Lung microvascular endothelial cell (primary cell): ENCODE data around the gene CBFA2T2. TPM values are rescaled to one million over a fixed set of nuclear protein-coding genes. Genes with fewer than 3 reads are reported as not detected.
"Not testable (repeated sequence)": the region's sequence is repeated elsewhere in the genome, so short reads cannot be mapped to it uniquely, and the experiment has no call there.

Experiments used
- DNase-seq, 2 donors: peaks; one replicate each; pipeline versions ENCODE4 v3.0.0 to v3.0.0-alpha.2; 2010; ENCODE audit warnings: low read depth in 2 of 2
- total RNA-seq: library from RNA; depleted of rRNA; stranded (reverse); fragments of >200 nt; gene quantifications from 2 replicates; pipeline ENCODE4 v1.2.1, GENCODE V29; 2014

The CBFA2T2 gene
- total RNA-seq, 1 donor from 2014 or later, result 3.2 TPM

- DNase-seq, result no peak
These were observed 59.5 kb downstream of the CBFA2T2 start for GRCh38 chr20:33549229-33549999.

- DNase-seq, result no peak
These were observed 61.9 kb downstream of the CBFA2T2 start for GRCh38 chr20:33551778-33552177.

GRCh38 chr20:33552519-33552918, 62.6 kb downstream of the CBFA2T2 start:
- DNase-seq, result no peak

DNA sequence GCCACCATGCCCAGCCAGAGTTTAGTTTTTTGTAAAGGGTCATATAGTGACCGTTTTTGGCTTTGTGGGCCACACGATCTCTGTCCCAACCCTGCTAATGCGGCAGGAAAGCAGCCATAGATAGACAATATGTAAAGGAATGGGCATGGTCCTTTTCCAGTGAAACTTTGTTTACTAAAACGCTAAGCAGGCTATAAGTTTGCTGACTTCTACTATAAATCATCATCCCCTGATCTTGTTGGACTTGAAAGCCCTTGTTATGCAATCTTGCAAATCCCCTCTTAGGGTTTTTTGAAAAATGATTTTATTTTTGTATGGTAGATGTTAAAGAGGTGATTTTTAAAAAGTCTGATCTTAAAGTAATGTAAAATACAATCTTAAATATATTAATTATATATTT, 63.6 kb downstream of the CBFA2T2 start:
- DNase-seq, result no peak

DNA sequence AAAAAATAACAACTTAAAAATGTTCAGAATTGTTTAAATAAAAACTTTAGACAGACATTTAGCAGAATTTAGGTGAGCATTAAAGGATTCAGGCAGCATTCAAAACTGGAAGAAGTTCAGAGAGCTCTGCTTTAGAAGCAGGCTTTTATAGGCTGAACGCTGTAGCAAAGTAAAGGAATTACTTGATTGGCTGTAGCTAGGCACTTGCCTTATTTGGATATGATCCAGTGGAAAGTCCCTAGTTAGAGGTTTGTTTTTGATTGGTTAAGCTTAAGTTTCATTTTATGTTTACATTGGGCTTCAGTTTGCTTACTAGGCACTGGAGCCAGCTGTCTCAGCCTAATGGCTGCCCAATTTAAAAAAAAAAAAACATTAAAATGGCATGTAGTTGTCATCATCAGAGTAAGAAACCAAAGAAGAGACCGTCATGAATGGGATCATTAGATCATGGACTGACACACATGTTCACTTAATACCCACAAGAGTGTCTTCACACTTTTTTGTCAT, 65.1 kb downstream of the CBFA2T2 start:
- DNase-seq, result peak; percentile 95

GRCh38 chr20:33555755-33556154, 65.9 kb downstream of the CBFA2T2 start:
- no peak for DNase-seq

DNA sequence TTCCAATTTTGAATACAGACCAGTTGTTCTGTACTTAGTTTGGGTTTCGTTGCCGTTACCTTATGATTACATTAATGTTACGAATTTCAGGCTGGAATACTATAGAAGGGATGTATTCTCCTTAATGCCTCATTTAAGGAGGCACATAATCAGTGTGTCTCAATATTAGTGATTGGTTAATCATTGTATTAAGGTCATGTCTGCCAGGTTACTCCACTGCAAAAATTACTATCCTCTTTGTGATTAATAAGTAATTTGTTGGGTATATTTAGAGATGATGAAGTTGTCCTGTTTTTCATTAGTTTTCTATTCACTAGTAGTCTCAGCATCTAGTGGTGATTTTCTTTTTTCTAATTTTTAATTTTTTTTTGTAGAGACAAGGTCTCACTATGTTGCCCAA, 66.3 kb downstream of the CBFA2T2 start:
- no peak for DNase-seq

GRCh38 chr20:33558348-33559144, 68.7 kb downstream of the CBFA2T2 start:
- no peak for DNase-seq

- DNase-seq, result no peak
These were observed 69.3 kb downstream of the CBFA2T2 start for GRCh38 chr20:33559212-33559611.

- no peak for DNase-seq
These were observed 70.1 kb downstream of the CBFA2T2 start for GRCh38 chr20:33560026-33560425.

DNA sequence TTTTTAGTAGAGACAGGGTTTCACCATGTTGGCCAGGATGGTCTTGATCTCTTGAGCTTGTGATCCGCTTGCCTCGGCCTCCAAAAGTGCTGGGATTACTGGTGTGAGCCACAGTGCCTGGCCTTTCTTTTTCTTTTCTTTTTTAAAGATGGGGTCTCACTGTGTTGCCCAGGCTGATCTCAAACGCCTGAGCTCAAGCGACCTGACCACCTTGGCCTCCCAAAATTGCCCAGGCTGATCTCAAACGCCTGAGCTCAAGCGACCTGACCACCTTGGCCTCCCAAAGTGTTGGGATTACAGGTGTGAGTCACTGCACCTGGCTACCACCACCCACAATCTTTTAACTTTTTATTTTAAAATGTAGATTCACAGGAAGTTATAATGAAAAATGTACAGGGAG, 71.2 kb downstream of the CBFA2T2 start:
- not testable (repeated sequence) for DNase-seq

GRCh38 chr20:33561692-33562601, 72.1 kb downstream of the CBFA2T2 start:
- peak; percentile 83 to 94 for DNase-seq

GRCh38 chr20:33563788-33564187, 73.9 kb downstream of the CBFA2T2 start:
- DNase-seq, result no peak

DNA sequence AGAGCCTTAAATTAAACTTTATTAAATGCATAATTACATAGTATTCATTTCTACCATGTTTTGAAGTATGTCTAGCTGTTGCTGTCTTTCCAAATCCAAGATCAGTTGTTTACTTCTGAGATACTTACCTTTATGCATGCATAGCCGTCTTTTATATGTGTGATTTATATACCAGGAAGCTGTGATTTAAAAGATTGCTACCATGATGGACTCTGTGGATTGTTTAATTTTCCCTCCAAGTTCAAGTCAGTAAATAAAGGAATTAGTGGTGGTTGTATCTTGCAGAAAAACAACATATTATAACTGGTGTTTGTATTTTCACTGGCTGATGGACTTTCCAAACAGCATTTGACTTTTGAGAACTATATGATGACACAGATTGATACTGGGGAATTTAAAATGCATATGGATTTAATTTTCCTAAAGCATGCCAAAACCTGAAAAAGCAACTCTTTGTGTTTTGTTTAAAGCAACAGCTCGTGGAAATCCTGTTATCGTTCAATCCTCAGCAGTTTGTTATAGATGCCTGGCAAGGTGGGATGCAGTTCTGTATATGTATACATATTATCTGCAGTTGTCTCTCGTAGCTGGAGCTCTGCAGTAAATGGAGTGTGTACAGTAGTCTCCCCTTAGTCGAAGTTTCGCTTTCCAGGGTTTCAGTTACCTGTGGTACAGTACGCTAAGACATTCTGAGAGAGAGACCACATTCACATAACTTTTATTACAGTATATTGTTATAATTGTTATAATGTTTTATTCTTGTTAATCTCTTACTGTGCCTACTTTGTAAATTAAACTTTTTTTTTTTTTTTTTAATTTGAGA, 77.1 kb downstream of the CBFA2T2 start:
- no peak for DNase-seq

GRCh38 chr20:33567949-33568348, 78.1 kb downstream of the CBFA2T2 start:
- DNase-seq, result no peak

DNA sequence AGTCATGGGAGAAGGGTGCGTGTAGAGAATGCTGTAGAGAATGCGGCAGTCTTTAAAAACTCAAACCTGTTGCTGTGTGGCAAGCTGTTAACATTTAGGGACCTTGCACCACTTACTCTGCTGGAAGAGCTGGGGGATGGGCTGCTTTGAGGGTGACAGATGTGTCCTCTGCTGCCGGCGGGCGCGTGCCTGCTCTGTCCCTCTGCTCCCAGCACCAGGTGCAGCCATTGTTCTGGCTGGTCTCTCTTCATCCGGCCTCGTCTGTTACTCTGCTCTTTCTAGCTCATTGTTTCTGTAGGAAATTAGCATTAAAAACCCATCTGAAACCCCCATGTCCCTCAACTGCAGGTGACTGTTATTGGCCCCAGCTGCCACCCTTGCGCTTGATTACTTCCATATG, 78.5 kb downstream of the CBFA2T2 start:
- DNase-seq, result peak; percentile 23 to 64

DNA sequence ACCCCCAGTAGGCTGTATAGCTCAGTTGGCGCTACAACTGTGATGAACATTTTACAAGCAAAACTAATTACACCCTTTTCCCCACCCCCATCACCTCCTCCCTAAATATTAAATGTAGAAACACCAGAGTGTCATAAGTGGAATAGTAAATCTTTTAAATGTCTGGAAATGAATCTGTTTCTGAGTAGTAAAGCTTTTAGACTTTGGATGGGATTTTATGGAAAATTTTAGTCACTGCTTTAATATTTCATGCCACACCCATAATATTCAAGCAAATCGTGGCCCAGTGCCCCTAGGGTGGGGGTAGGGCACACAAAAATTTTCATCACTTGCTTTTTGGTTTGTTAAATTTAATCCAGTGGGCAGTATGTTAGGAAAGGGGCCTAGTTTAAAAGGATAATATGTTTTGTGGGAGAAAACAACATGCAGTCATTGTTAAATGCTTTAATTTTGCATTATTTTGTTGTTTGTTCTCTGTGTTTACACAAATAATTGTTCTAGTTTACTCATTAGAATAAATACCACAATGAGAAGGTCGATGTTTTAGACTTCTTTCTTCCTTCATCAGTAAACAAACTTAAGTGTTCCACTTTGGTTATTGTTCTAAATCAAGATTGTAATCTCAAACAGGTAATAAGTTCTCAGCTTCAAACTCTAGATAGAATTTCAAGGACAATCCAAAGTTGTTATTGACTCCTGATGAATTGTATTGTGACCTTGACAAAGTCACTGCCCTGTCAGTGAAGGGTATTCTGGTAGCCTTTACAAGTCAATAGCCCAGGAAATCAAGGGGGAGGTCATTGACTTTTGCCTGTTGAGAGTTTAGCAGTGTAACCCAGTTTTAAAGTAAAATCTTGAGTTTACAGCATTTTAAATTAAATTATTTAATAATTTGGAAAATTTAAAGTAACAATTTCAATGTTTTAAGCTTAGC, 79.2 kb downstream of the CBFA2T2 start:
- peak in 1 of 2 donors; percentile 28 for DNase-seq

DNA sequence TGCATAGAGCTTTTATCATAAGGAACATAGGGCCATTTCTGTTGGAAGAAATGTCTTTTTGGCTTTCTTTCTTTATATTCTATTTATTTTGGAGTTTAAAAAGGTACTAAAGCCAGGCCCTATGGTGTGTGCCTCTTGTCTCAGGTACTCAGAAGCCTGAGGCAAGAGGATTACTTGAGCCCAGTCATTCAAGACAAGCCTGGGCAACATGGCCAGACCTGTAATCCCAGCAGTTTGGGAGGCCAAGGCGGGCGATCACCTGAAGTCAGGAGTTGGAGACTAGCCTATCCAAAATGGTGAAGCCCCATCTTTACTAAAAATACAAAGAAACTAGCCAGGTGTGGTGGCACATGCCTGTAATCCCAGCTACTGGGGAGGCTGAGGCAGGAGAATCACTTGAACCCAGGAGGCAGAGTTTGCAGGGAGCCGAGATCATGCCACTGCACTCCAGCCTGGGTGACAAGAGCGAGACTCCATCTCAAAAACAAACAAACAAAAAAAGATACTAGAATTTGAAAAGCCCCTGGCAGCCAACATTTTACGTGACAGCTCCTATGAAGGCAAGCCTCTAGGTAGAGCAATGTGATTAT, 80.0 kb downstream of the CBFA2T2 start:
- DNase-seq, result no peak

DNA sequence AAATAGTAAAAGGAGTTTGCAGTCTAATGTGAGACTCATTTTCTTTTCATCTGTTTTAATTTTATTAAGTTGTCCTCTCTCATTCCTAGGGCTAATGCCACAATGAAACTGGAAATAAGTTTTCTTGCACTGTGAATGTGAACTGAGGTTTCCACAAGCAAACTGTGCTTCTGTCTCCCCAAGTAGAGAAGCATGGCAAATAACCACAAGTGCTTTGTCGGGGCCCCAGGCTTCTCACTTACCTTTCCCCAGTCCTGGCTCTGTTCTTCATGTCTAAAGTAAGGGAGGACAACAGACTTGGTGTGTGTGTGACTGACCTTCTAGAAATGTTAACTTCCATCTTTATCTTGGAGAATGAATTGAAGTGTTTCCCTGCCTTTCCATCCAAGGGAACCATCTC, 80.8 kb downstream of the CBFA2T2 start:
- DNase-seq, result no peak
